HFF-Myc (cell line): ENCODE results near the gene YY1.
"Not testable (repeated sequence)": the region's sequence is repeated elsewhere in the genome, so short reads cannot be mapped to it uniquely, and the experiment has no call there.

ENCODE experiments used
- DNase-seq: peaks from one replicate; pipeline ENCODE4 v3.0.0-alpha.2; 2011; ENCODE audit warnings: low read depth; ENCODE audit errors: extremely low read depth
- H3K4me3 ChIP-seq: replicated peaks from 2 replicates; pipeline ENCODE4 v1.5.1; 2011; ENCODE audit warnings: low read depth, mild to moderate bottlenecking, control low read depth, low read length
- TF ChIP-seq, protein P1 (sequence below): IDR thresholded peaks from 2 replicates; pipeline ENCODE4 v1.5.1; 2012; ENCODE audit warnings: mild to moderate bottlenecking, low read depth, low read length, control low read depth; ENCODE audit errors: missing control alignments

YY1 gene

DNA sequence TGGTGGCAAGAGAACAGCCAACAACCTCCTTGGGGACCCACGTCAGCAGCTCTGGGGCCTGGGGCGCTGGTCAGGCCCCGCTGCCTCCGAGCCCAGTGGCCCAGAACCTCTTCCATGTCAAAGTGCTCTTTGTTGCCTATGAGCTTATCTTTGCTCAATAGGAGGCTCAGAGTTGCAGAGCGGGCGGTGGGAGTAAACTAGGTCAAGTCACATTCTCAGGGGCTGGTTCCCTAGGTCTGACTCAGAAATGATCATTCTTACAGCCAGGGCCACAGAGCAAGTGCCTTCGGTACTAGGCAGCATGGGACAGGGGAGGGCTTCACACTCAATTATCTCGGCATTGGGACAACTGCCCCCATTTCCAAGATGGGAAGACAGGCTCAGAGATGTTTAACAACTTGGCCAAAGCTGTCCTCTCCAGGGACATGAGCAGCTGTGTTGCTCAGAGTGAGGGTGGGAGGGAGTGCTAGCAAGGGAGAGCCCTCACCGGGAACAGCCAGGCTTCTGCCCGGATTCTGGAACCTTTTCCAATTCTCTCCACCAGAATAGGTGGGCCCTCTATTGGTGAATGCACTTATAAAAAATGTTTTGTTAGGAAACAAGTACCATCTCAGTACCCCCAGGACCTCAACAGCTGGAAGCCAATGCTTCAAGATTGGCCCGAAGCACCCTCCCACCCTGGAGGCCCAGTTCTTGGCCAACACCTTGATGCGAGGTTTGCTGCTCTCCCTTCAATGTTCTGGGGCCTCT lies 55.4 kb downstream of the YY1 start:
- TF ChIP-seq, protein P1, sequence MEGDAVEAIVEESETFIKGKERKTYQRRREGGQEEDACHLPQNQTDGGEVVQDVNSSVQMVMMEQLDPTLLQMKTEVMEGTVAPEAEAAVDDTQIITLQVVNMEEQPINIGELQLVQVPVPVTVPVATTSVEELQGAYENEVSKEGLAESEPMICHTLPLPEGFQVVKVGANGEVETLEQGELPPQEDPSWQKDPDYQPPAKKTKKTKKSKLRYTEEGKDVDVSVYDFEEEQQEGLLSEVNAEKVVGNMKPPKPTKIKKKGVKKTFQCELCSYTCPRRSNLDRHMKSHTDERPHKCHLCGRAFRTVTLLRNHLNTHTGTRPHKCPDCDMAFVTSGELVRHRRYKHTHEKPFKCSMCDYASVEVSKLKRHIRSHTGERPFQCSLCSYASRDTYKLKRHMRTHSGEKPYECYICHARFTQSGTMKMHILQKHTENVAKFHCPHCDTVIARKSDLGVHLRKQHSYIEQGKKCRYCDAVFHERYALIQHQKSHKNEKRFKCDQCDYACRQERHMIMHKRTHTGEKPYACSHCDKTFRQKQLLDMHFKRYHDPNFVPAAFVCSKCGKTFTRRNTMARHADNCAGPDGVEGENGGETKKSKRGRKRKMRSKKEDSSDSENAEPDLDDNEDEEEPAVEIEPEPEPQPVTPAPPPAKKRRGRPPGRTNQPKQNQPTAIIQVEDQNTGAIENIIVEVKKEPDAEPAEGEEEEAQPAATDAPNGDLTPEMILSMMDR: no peak
- H3K4me3 ChIP-seq: no peak overlapping the region
- DNase-seq: no peak

DNA sequence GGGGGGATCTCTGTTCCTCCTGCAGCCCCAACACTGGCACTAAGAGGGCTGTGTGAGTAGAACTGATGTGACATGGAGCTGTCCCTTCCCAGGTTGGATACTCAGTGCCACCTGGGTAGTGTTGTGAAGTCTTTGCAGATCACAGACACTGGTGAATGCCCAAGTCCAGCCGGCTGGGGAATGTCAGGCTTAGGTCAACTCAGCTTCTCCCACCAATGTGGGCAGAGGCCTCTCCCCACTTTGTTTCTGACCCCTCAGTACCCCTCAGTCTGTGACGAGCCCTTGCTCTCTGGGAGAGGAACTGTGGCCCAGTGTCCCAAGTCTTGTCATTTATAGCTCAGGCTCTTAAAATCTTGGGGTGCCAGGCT lies 56.0 kb downstream of the YY1 start:
- H3K4me3 ChIP-seq: no peak overlapping the region
- DNase-seq: no peak
- TF ChIP-seq, protein P1: no peak

DNA sequence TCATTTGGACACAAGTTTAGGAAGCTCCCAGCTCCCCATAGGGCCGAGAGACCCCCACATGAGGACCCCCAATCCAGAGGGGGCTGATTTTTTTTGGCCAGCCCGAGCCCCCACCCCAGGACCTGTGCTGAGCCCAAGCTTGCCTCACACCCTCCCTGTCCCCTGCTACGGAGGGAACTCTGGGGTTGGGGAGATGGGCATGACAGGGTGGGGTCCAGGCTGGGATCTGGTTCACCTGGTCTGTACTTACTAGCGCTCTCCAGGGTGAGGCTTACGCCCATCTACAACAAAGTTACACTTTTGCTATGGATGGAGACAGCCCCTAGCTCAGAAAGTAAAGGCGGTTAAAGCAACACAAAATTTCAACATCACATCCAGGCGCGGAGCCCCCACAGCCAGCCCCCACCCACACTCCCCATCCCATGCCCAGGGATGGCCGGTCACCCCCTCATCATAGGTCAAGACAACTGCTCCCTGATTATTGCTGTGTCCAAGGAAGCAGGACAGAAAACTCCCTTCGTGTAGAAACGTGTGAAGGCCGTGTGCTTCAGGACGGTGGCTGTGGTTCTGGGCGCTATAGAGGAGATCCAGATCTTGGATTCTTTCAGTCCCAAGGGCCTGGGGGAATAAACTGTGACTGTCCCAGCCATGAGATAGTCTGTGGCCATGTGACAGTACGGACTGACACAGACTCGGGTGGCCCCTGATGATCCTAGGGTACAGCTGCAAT lies 56.6 kb downstream of the YY1 start:
- DNase-seq: no peak

DNA sequence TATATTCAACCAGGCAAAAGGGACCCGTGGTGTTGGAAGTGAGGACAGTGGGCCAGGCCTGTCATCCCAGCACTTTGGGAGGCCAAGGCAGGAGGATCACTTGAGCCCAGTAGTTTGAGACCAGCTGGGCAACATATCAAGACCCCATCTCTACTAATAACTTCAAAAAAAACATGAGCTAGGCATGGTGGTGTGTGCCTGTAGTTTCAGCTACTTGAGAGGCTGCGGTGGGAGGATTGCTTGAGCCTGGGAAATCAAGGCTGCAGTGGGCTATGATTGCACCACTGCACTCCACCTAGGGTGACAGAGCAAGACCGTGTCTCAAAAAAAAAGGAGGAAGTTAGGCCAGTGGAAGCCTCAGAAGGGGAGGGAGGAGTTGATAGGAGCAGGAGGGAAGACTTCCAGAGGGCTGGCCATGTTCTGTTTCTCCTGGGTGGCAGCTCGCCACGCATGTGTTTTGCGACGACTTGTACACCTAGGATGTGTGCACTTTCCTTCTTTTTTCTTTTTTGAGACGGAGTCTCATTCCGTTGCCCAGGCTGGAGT lies 57.2 kb downstream of the YY1 start:
- no peak for DNase-seq
- TF ChIP-seq, protein P1: no peak
- H3K4me3 ChIP-seq: no peak overlapping the region

More for the DNA sequence above, 56.6 kb downstream of the YY1 start:
- TF ChIP-seq, protein P1: no peak
- H3K4me3 ChIP-seq: no peak overlapping the region

DNA sequence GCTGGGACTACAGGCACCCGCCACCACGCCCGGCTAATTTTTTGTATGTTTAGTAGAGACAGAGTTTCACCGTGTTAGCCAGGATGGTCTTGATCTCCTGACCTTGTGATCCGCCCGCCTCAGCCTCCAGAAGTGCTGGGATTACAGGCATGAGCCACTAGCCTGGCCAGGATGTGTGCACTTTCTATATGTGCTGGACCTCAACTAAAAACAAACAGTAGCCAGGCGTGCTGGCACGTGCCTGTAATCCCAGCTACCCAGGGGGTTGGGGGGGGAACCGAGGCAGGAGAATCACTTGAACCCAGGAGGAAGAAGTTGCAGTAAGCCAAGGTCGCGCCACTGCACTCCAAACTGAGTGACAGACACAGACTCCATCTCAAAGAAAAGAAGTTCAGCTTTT lies 57.8 kb downstream of the YY1 start:
- not testable (repeated sequence) for H3K4me3 ChIP-seq, DNase-seq

DNA sequence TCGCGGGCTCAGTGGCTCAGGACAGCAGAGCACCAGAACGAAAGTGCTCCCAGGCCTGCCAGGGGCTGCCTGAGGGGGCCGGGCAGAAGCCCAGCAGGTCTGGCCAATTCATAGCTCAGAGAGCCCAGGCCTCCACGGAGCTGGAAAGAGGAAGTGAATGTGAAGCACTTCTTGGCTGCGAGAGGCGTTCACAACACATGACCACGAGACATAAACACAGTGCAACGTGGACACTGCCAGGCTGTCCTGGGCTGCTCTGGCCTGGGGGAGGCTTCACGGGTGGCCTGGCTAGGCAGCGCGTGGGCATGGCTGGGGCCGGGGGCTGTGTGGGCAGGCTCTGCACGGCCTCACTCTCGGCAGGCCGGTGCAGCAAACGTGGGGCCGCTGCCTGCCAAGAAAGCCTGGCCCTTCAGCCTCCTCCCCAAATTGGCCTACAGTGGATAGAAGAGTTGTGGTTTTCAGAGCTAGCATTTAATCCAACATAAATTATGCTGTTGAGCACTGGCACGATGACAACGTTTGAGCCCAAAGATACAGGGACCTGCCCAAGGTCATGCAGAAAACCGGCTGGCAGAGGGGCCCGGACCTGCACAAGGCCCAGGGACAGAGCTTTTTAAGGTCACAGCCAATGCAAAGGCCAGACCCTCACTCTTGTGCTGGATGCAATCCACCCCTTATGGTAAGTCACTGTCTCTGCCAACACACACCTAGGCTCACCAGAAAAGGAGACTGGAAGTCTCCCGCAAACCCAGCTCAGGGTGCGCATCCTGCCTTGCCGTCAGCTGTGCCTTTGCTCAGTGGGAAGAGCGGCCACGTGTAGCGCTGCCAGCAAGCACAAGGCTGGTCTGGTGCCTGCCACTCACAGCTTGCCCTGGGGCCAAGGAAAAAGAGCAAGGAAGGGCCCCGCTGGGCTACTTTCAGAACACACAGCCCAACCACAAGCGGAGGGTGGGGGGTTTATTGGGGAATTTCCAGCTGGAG lies 58.7 kb downstream of the YY1 start:
- TF ChIP-seq, protein P1: no peak
- no peak for DNase-seq
- no peak overlapping the region for H3K4me3 ChIP-seq
